Stimulated activated CD8-positive, alpha-beta memory T cell treated with anti-CD3 and anti-CD28 coated beads, Interleukin-7, amount 100 ng/mL, for 24 hours (primary cell): ENCODE results near the gene L1CAM.
"Not testable (repeated sequence)": the region's sequence is repeated elsewhere in the genome, so short reads cannot be mapped to it uniquely, and the experiment has no call there.

Experiments
- DNase-seq: peaks from one replicate; pipeline ENCODE4 v3.0.0-alpha.2; 2020; ENCODE audit warnings: low read depth

L1CAM gene

DNA sequence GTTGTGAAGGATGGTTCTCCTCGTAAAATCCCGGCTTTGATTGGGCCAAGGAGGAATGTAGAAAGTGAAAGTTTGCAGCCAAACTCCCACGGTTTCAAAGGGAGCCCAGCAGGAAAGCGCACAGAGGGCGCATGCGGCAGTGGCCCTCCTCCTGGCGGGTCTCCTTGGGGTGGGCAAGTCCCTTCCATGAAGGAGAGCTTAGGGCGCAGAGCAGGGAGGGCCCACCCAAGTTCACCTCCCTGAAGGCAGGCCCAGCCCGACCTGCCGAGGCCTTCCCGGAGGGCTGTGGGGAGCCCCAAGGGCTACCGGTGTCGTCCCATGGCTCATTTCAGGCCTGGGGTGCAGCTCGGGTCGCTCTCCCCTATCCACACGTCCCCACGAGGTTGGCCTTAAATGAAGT, 57.7 kb downstream of the L1CAM start:
- no peak for DNase-seq

- no peak for DNase-seq
Observed at GRCh38 chrX:153827903-153828302, 58.1 kb downstream of the L1CAM start.

GRCh38 chrX:153827016-153827415, 59.0 kb downstream of the L1CAM start:
- no peak for DNase-seq

GRCh38 chrX:153825042-153825441, 60.9 kb downstream of the L1CAM start:
- DNase-seq = no peak

DNA sequence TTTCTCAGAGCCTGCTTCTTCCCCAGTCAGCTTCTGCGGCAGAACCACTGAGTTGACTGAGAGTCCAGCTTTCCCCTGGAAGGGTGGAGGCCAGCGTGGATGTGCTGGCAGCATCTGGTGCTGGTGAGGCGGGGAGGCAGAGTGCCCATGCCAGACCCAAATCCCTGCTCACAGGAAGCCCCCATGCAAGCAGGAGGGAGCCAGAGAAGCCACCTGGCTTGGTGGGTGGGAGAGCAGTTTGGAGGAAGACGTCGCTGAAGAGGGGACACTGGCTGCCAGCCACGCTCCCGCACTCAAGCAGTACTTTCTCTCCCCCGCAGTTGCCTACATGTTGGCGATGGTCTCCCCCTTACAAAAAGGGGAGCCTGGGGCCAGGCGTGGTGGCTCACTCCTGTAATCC, 61.6 kb downstream of the L1CAM start:
- DNase-seq = no peak

GRCh38 chrX:153821066-153821465, 64.9 kb downstream of the L1CAM start:
- DNase-seq = no peak

GRCh38 chrX:153820601-153821000, 65.4 kb downstream of the L1CAM start:
- no peak for DNase-seq

GRCh38 chrX:153819384-153820040, 66.5 kb downstream of the L1CAM start:
- no peak for DNase-seq

- no peak for DNase-seq
Observed at GRCh38 chrX:153818571-153819383, 67.2 kb downstream of the L1CAM start.

GRCh38 chrX:153818064-153818463, 67.9 kb downstream of the L1CAM start:
- DNase-seq = not testable (repeated sequence)

DNA sequence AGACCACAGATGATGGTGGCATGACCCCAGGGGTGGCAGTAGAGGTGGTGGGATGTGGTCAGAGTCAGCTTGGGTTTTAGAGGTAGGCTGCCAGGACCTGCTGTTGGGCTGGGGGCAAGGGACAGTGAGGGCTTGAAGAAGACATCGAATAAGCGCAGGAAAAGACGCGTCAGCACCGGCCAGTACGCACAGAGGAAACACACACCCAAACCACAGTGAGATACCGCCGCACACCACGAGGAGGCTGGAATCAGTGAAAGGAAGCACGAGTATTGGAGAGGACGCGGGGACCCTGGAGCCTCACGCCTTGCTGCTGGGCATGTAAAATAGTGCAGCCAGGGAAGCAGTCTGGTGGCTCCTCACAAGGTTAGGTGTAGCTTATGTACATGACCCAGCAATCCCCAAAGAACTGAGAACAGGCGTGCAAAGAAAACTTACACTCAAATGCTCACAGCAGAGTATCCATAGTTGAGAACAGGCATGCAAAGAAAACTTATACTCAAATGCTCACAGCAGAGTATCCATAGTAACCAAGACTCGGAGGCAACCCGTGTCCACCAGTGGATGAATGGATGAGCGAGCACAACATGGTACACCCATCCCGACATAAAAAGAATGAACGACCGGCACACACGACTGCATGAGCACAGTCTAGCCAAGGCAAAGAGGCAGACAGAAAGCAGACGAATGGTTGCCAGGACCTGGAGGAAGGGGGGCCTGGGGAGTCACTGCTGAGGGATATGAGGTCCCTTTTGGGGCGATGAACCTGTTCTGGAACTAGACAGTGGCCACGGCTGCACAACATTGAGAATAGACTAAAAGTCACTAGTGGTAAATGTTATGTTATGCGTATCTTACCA, 68.9 kb downstream of the L1CAM start:
- DNase-seq = no peak

- DNase-seq = no peak
Observed at GRCh38 chrX:153814591-153815315, 71.2 kb downstream of the L1CAM start.

DNA sequence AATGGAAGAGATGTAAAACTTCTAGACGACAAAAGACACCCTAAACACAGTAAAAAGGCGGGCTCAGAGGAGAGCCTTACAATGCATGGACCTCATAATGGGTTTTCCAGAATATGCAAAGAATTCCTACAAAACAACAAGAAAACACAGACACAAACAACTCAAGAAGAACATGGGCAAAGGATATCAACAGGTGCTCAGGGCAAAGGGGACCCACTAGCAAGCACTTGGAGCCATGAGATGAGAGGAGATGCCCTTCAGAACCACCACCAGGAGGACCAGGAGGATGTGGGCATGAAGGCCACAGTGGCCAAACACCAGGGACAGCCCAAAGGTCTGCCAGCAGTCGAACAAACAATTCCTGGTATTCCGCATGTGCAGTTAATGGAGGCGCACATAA, 72.8 kb downstream of the L1CAM start:
- DNase-seq = no peak

- no peak for DNase-seq
Observed at GRCh38 chrX:153812220-153812619, 73.8 kb downstream of the L1CAM start.
